ENCODE results near the gene FHIT.
"Not testable (repeated sequence)": the region's sequence is repeated elsewhere in the genome, so short reads cannot be mapped to it uniquely, and the experiment has no call there.

DNA sequence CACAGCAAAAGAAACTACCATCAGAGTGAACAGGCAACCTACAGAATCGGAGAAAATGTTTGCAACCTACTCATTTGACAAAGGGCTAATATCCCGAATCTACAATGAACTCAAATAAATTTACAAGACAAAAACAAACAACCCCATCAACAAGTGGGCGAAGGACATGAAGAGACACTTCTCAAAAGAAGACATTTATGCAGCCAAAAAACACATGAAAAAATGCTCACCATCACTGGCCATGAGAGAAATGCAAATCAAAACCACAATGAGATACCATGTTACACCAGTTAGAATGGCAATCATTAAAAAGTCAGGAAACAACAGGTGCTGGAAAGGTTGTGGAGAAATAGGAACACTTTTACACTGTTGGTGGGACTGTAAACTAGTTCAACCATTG lies 35.1 kb downstream of the FHIT start:
- TF ChIP-seq POLR2A, CTCF (IDR thresholded peaks at IDR 0.05): not testable (repeated sequence)
